Measurements from ENCODE around the gene SPATS1.

The SPATS1 gene

GRCh38 chr6:44377971-44378370 lies 35.5 kb downstream of the SPATS1 start:
- no peaks in the 10 kb centered on the region for H3K27me3 ChIP-seq (ENCODE audit: insufficient read depth, low read depth)
- H2AFZ ChIP-seq (ENCODE audit: low read depth): no peak overlapping the region
- no peak overlapping the region for H3K4me3 ChIP-seq (IDR thresholded peaks at IDR 0.05; ENCODE audit: insufficient read depth, low read depth, low read length)
- no peaks in the 10 kb centered on the region for H4K20me1 ChIP-seq (ENCODE audit: insufficient read depth)
- no peak overlapping the region for H3K9ac ChIP-seq
- H3K79me2 ChIP-seq (ENCODE audit: insufficient read depth, low read depth): no peaks in the 10 kb centered on the region
- peaks cover under 1% of the 10 kb centered on the region for H3K4me1 ChIP-seq (ENCODE audit: low read depth, poor library complexity, severe bottlenecking)
- H3K4me2 ChIP-seq: no peak overlapping the region
- no peak for TF ChIP-seq CTCF (conservative IDR thresholded peaks at IDR 0.05; ENCODE audit: low read depth, low read length)
- H3K36me3 ChIP-seq (ENCODE audit: insufficient read depth): no peaks in the 10 kb centered on the region
- H3K27ac ChIP-seq: no peak overlapping the region

- no peaks in the 10 kb centered on the region for H4K20me1 ChIP-seq (ENCODE audit: insufficient read depth)
- H3K27me3 ChIP-seq (ENCODE audit: insufficient read depth, low read depth): no peaks in the 10 kb centered on the region
- H3K27ac ChIP-seq: no peak overlapping the region
- no peak overlapping the region for H3K4me2 ChIP-seq
- H2AFZ ChIP-seq (ENCODE audit: low read depth): no peak overlapping the region
- no peaks in the 10 kb centered on the region for H3K36me3 ChIP-seq (ENCODE audit: insufficient read depth)
- no peak overlapping the region for H3K4me3 ChIP-seq (IDR thresholded peaks at IDR 0.05; ENCODE audit: insufficient read depth, low read depth, low read length)
- peaks cover 6% of the 10 kb centered on the region for H3K4me1 ChIP-seq (ENCODE audit: low read depth, poor library complexity, severe bottlenecking)
- no peak overlapping the region for H3K9ac ChIP-seq
- no peak for TF ChIP-seq CTCF (conservative IDR thresholded peaks at IDR 0.05; ENCODE audit: low read depth, low read length)
- H3K79me2 ChIP-seq (ENCODE audit: insufficient read depth, low read depth): no peaks in the 10 kb centered on the region
These were observed 39.3 kb downstream of the SPATS1 start for GRCh38 chr6:44381739-44382138.

- H2AFZ ChIP-seq (ENCODE audit: low read depth): peak overlapping the region; percentile 94
- TF ChIP-seq CTCF (conservative IDR thresholded peaks at IDR 0.05; ENCODE audit: low read depth, low read length): no peak
- H3K4me1 ChIP-seq (ENCODE audit: low read depth, poor library complexity, severe bottlenecking): peaks cover 33% of the 10 kb centered on the region
These were observed 44.0 kb downstream of the SPATS1 start for GRCh38 chr6:44386364-44386928.

GRCh38 chr6:44386929-44387345 lies 44.5 kb downstream of the SPATS1 start:
- Histone ChIP-seq H3K9ac (peak overlapping the region; percentile 92), H3K79me2 (ENCODE audit: insufficient read depth, low read depth) (peaks cover 34% of the 10 kb centered on the region)

More at GRCh38 chr6:44386364-44386928, 44.0 kb downstream of the SPATS1 start:
- Histone ChIP-seq H3K4me3 (IDR thresholded peaks at IDR 0.05; ENCODE audit: insufficient read depth, low read depth, low read length) (no peak overlapping the region), H3K27me3 (ENCODE audit: insufficient read depth, low read depth) (no peaks in the 10 kb centered on the region), H3K36me3 (ENCODE audit: insufficient read depth) (0 out of 2 replicates have a peak, but pooled peaks cover 5% of the 10 kb centered on the region), H3K27ac (peak overlapping the region; percentile 77; the same call in 1 of the 2 replicates), H3K9ac (peak overlapping the region; percentile 92; the same call in 1 of the 2 replicates), H4K20me1 (ENCODE audit: insufficient read depth) (no peaks in the 10 kb centered on the region), H3K79me2 (ENCODE audit: insufficient read depth, low read depth) (peaks cover 29% of the 10 kb centered on the region), H3K4me2 (peak overlapping the region; percentile 88)

More at GRCh38 chr6:44386929-44387345, 44.5 kb downstream of the SPATS1 start:
- H2AFZ ChIP-seq (ENCODE audit: low read depth): peak overlapping the region; percentile 94
- no peaks in the 10 kb centered on the region for H4K20me1 ChIP-seq (ENCODE audit: insufficient read depth)
- peaks cover 33% of the 10 kb centered on the region for H3K4me1 ChIP-seq (ENCODE audit: low read depth, poor library complexity, severe bottlenecking)
- no peak for TF ChIP-seq CTCF (conservative IDR thresholded peaks at IDR 0.05; ENCODE audit: low read depth, low read length)
- H3K36me3 ChIP-seq (ENCODE audit: insufficient read depth): 0 out of 2 replicates have a peak, but pooled peaks cover 5% of the 10 kb centered on the region
- H3K27me3 ChIP-seq (ENCODE audit: insufficient read depth, low read depth): no peaks in the 10 kb centered on the region
- peak overlapping the region; percentile 77 for H3K27ac ChIP-seq
- peak overlapping the region; percentile 88 for H3K4me2 ChIP-seq
- H3K4me3 ChIP-seq (IDR thresholded peaks at IDR 0.05; ENCODE audit: insufficient read depth, low read depth, low read length): no peak overlapping the region

All from KMS-11 (cell line).